Ishikawa (cell line): ENCODE results near the gene GDI1.

Experiments used
- CEBPB ChIP-seq: IDR thresholded peaks from 2 replicates; pipeline ENCODE4 v1.6.1; 2012
- CREB1 ChIP-seq: IDR thresholded peaks from 2 replicates; pipeline ENCODE4 v1.6.1; 2012; ENCODE audit warnings: low read depth
- EGR1 ChIP-seq: IDR thresholded peaks from 2 replicates; pipeline ENCODE4 v1.6.1; 2012
- EP300 ChIP-seq: IDR thresholded peaks from 2 replicates; pipeline ENCODE4 v1.6.1; 2012; ENCODE audit warnings: borderline replicate concordance
- FOXM1 ChIP-seq: IDR thresholded peaks from 2 replicates; pipeline ENCODE4 v1.6.1; 2012; ENCODE audit warnings: low read depth, borderline replicate concordance
- MAX ChIP-seq: IDR thresholded peaks from 2 replicates; pipeline ENCODE4 v1.6.1; 2012
- NFIC ChIP-seq: IDR thresholded peaks from 2 replicates; pipeline ENCODE4 v1.6.1; 2012
- RAD21 ChIP-seq: IDR thresholded peaks from 2 replicates; pipeline ENCODE4 v1.6.1; 2012; ENCODE audit warnings: low read depth
- REST ChIP-seq: IDR thresholded peaks from 2 replicates; pipeline ENCODE4 v1.6.1; 2012; ENCODE audit warnings: low read depth, mild to moderate bottlenecking
- TAF1 ChIP-seq: IDR thresholded peaks from 2 replicates; pipeline ENCODE4 v1.6.1; 2012; ENCODE audit warnings: low read depth, mild to moderate bottlenecking
- TCF12 ChIP-seq: IDR thresholded peaks from 2 replicates; pipeline ENCODE4 v1.6.1; 2012; ENCODE audit warnings: low read depth
- TEAD4 ChIP-seq: IDR thresholded peaks from 2 replicates; pipeline ENCODE4 v1.6.1; 2012
- USF1 ChIP-seq: IDR thresholded peaks from 2 replicates; pipeline ENCODE4 v1.6.1; 2012
- YY1 ChIP-seq: IDR thresholded peaks from 2 replicates; pipeline ENCODE4 v1.6.1; 2012; ENCODE audit warnings: low read depth
- ZBTB7A ChIP-seq: IDR thresholded peaks from 2 replicates; pipeline ENCODE4 v1.6.1; 2012; ENCODE audit warnings: low read depth

The GDI1 gene

GRCh38 chrX:154482786-154483185 lies 45.8 kb downstream of the GDI1 start:
- TF ChIP-seq CEBPB (no peak), EGR1 (no peak), MAX (no peak), FOXM1 (no peak), TCF12 (no peak), RAD21 (no peak), EP300 (no peak), YY1 (no peak), TAF1 (no peak), ZBTB7A (no peak), CREB1 (no peak), TEAD4 (no peak), USF1 (no peak), REST (no peak), NFIC (no peak)

GRCh38 chrX:154483325-154483724 lies 46.4 kb downstream of the GDI1 start:
- no peak for TF ChIP-seq EP300
- no peak for TF ChIP-seq TCF12
- TF ChIP-seq EGR1 = no peak
- TF ChIP-seq CEBPB = no peak
- no peak for TF ChIP-seq TEAD4
- no peak for TF ChIP-seq USF1
- no peak for TF ChIP-seq RAD21
- TF ChIP-seq TAF1 = no peak
- no peak for TF ChIP-seq FOXM1
- TF ChIP-seq YY1 = no peak
- TF ChIP-seq MAX = no peak
- no peak for TF ChIP-seq REST
- TF ChIP-seq NFIC = no peak
- TF ChIP-seq ZBTB7A = no peak
- TF ChIP-seq CREB1 = no peak

GRCh38 chrX:154484255-154485149 lies 47.5 kb downstream of the GDI1 start:
- no peak for TF ChIP-seq TEAD4
- TF ChIP-seq YY1 = no peak
- no peak for TF ChIP-seq TCF12
- no peak for TF ChIP-seq REST
- no peak for TF ChIP-seq FOXM1
- TF ChIP-seq CREB1 = no peak
- no peak for TF ChIP-seq ZBTB7A
- TF ChIP-seq NFIC = no peak
- TF ChIP-seq MAX = no peak
- TF ChIP-seq EP300 = no peak
- TF ChIP-seq CEBPB = no peak
